Neural cell (in vitro differentiated cells): ENCODE measurements around the gene SDHAF2. TPM values are rescaled to one million over a fixed set of nuclear protein-coding genes. Genes with fewer than 3 reads are reported as not detected.

Experiments
- H2AFZ ChIP-seq: fragments of 200-600, 300-800 bp; sonication (generic), shearing (Covaris generic); 2 replicates; pipeline ENCODE4 v1.6.0; 2014; ENCODE audit warnings: low read depth, mild to moderate bottlenecking, antibody characterized with exemption, low read length, moderate library complexity
- H3F3A ChIP-seq: fragments of 200-600 bp; shearing (Covaris generic); 2 replicates; pipeline ENCODE4 v1.6.1; 2016; ENCODE audit warnings: mild to moderate bottlenecking, moderate library complexity, mixed read lengths, antibody characterized with exemption, low read length; ENCODE audit not compliant: insufficient read depth, poor library complexity, severe bottlenecking
- H3K27ac ChIP-seq: fragments of 200-600, 300-800 bp; sonication (generic), shearing (Covaris generic); 2 replicates; pipeline ENCODE4 v1.5.1; 2014; ENCODE audit warnings: mild to moderate bottlenecking, low read length, moderate library complexity
- H3K27me3 ChIP-seq: fragments of 300-800, 200-600 bp; sonication (generic), shearing (Covaris generic); 2 replicates; pipeline ENCODE4 v1.6.0; 2014; ENCODE audit warnings: mild to moderate bottlenecking, low read depth, low read length, moderate library complexity; ENCODE audit not compliant: insufficient read depth
- H3K36me3 ChIP-seq: fragments of 300-800, 200-600 bp; sonication (generic), shearing (Covaris generic); 2 replicates; pipeline ENCODE4 v1.5.1; 2014; ENCODE audit warnings: mild to moderate bottlenecking, antibody characterized with exemption, low read length, moderate library complexity; ENCODE audit not compliant: insufficient read depth
- H3K4me2 ChIP-seq: fragments of 300-800, 200-600 bp; sonication (generic), shearing (Covaris generic); 2 replicates; pipeline ENCODE4 v1.6.0; 2014; ENCODE audit warnings: mild to moderate bottlenecking, low read length
- H3K4me3 ChIP-seq: fragments of 300-800, 200-600 bp; sonication (generic), shearing (Covaris generic); 2 replicates; pipeline ENCODE4 v1.5.1; 2014; ENCODE audit warnings: mild to moderate bottlenecking, low read length, moderate library complexity
- H3K79me2 ChIP-seq: fragments of 200-600 bp; shearing (Covaris generic); replicated peaks from 2 replicates; pipeline ENCODE4 v1.6.0; 2014; ENCODE audit warnings: mild to moderate bottlenecking, low read length, moderate library complexity; ENCODE audit not compliant: insufficient read depth
- H3K9ac ChIP-seq: fragments of 300-800, 200-600 bp; sonication (generic), shearing (Covaris generic); 2 replicates; pipeline ENCODE4 v1.6.1; 2016; ENCODE audit warnings: mild to moderate bottlenecking, low read length, mixed read lengths
- H3K9me2 ChIP-seq: fragments of 200-600 bp; shearing (Covaris generic); 2 replicates; pipeline ENCODE4 v1.6.1; 2016; ENCODE audit warnings: mild to moderate bottlenecking, low read length, mixed read lengths; ENCODE audit not compliant: insufficient read depth
- H3K9me3 ChIP-seq: fragments of 200-600, 300-800 bp; sonication (generic), shearing (Covaris generic); 2 replicates; pipeline ENCODE4 v1.6.1; 2016; ENCODE audit warnings: mild to moderate bottlenecking, mixed run types, low read length, moderate library complexity, mixed read lengths
- H4K20me1 ChIP-seq: fragments of 200-600 bp; shearing (Covaris generic); 2 replicates; pipeline ENCODE4 v1.6.1; 2016; ENCODE audit warnings: mild to moderate bottlenecking, mixed run types; ENCODE audit not compliant: insufficient read depth
- CTCF ChIP-seq: fragments of 450-650 bp; IDR thresholded peaks from 2 replicates; pipeline ENCODE4 v1.5.1; 2014; ENCODE audit warnings: antibody characterized with exemption, mild to moderate bottlenecking, moderate library complexity; ENCODE audit not compliant: poor library complexity, severe bottlenecking
- EP300 ChIP-seq: fragments of 450-650 bp; conservative IDR thresholded peaks from 2 replicates; pipeline ENCODE4 v1.6.1; 2014; ENCODE audit warnings: antibody characterized with exemption, mild to moderate bottlenecking, moderate library complexity; ENCODE audit not compliant: poor library complexity, severe bottlenecking
- EZH2 ChIP-seq: fragments of 200-600, 300-800 bp; shearing (Covaris generic), sonication (generic); IDR thresholded peaks from 2 replicates; pipeline ENCODE4 v1.6.1; 2014; ENCODE audit warnings: antibody characterized with exemption, low read length, borderline replicate concordance, mild to moderate bottlenecking; ENCODE audit not compliant: insufficient read depth, poor library complexity, severe bottlenecking
- MXI1 ChIP-seq: fragments of 450-650 bp; conservative IDR thresholded peaks from 2 replicates; pipeline ENCODE4 v1.6.1; 2014; ENCODE audit warnings: antibody characterized with exemption, mild to moderate bottlenecking; ENCODE audit not compliant: poor library complexity, severe bottlenecking
- POLR2AphosphoS5 ChIP-seq: IDR thresholded peaks from 2 replicates; pipeline ENCODE4 v1.6.1; 2012
- RAD21 ChIP-seq: fragments of 450-650 bp; conservative IDR thresholded peaks from 2 replicates; pipeline ENCODE4 v1.6.1; 2014; ENCODE audit warnings: antibody characterized with exemption, mild to moderate bottlenecking, moderate library complexity
- REST ChIP-seq: IDR thresholded peaks from 2 replicates; pipeline ENCODE4 v1.6.1; 2012; ENCODE audit warnings: borderline replicate concordance
- SMC3 ChIP-seq: fragments of 450-650 bp; conservative IDR thresholded peaks from 2 replicates; pipeline ENCODE4 v1.6.1; 2014; ENCODE audit warnings: antibody characterized with exemption, mild to moderate bottlenecking, moderate library complexity; ENCODE audit not compliant: poor library complexity
- TAF1 ChIP-seq: IDR thresholded peaks from 2 replicates; pipeline ENCODE4 v1.6.1; 2012; ENCODE audit warnings: low read depth
- polyA plus RNA-seq: library from polyadenylated mRNA; depleted of rRNA; stranded (reverse); fragments of >200 nt; gene quantifications from 2 replicates; pipeline ENCODE4 v1.2.3, GENCODE V29; 2014

SDHAF2 gene
- polyA plus RNA-seq, 1 donor from 2014 or later, result 54.5 TPM

DNA sequence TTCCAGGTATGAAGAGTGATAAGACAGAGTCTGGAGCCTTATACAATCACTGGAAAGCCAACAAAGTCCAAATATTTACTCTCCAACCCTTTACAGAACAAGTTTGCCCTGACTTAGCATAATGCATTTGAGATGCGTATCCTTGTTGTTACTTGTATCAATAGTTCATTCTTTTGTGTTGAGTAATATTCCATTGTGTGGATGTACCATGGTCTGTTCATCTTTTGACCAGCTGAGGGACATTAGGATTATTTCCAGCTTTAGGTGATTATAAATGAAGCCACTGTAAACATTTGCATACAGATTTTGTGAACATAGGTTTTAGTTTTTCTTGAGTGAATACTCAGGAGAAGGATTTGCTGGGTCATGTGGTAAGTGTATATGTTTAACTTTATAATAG lies 9.7 kb downstream of the SDHAF2 start:
- Histone ChIP-seq H4K20me1 (no peaks in the 10 kb centered on the region), H3K4me3 (no peak overlapping the region), H2AFZ (no peak overlapping the region), H3K27me3 (no peaks in the 10 kb centered on the region), H3K36me3 (no peaks in the 10 kb centered on the region), H3K79me2 (peaks cover 30% of the 10 kb centered on the region), H3K4me2 (no peak overlapping the region), H3K27ac (no peak overlapping the region), H3K9me2 (no peaks in the 10 kb centered on the region), H3F3A (no peaks in the 10 kb centered on the region), H3K9me3 (no peaks in the 10 kb centered on the region), H3K9ac (no peak overlapping the region)
- no peak for TF ChIP-seq MXI1
- TF ChIP-seq TAF1, result no peak
- no peak for TF ChIP-seq REST
- no peak for TF ChIP-seq SMC3
- no peak for TF ChIP-seq CTCF
- no peak for TF ChIP-seq EP300
- TF ChIP-seq RAD21, result no peak
- TF ChIP-seq POLR2AphosphoS5, result no peak
- TF ChIP-seq EZH2, result no peak

DNA sequence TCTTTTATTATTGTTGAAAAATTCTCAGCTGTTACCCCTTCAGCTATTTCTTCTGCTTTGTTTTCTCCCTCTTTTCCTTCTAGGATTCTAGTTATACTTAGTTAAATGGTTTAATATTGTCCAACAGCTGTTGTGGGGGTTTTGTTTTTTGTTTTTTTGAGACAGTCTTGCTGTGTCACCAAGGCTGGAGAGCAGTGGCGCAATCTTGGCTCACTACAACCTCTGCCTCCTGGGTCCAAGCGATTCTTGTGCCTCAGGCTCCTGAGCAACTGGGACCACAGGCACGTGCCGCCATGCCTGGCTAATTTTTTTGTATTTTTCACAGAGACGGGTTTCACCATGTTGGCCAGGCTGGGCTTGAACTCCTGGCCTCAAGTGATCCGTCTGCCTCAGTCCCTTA lies 12.7 kb downstream of the SDHAF2 start:
- no peaks in the 10 kb centered on the region for H3K9me3 ChIP-seq

More for the DNA sequence above, 12.7 kb downstream of the SDHAF2 start:
- TF ChIP-seq CTCF (no peak), EP300 (no peak), EZH2 (no peak), REST (no peak), SMC3 (no peak), RAD21 (no peak)
- no peaks in the 10 kb centered on the region for H4K20me1 ChIP-seq
- H3F3A ChIP-seq, result no peaks in the 10 kb centered on the region
- H3K4me2 ChIP-seq, result no peak overlapping the region
- H3K36me3 ChIP-seq, result peaks cover 4% of the 10 kb centered on the region
- no peaks in the 10 kb centered on the region for H3K27me3 ChIP-seq
- H3K79me2 ChIP-seq, result peaks cover 7% of the 10 kb centered on the region
- H3K4me3 ChIP-seq, result no peak overlapping the region
- no peak overlapping the region for H3K27ac ChIP-seq
- no peaks in the 10 kb centered on the region for H3K9me2 ChIP-seq
- no peak overlapping the region for H3K9ac ChIP-seq
- no peak overlapping the region for H2AFZ ChIP-seq
